Stimulated activated CD4-positive, alpha-beta T cell treated with anti-CD3 and anti-CD28 coated beads, Interleukin-15, amount 100 ng/mL, for 48 hours (primary cell): ENCODE data around the gene RBPMS2.
"Not testable (repeated sequence)": the region's sequence is repeated elsewhere in the genome, so short reads cannot be mapped to it uniquely, and the experiment has no call there.

Experiments used
- DNase-seq, 2 donors: peaks; one replicate each; pipeline ENCODE4 v3.0.0-alpha.2; 2020; ENCODE audit warnings: low read depth in 2 of 2

The RBPMS2 gene

DNA sequence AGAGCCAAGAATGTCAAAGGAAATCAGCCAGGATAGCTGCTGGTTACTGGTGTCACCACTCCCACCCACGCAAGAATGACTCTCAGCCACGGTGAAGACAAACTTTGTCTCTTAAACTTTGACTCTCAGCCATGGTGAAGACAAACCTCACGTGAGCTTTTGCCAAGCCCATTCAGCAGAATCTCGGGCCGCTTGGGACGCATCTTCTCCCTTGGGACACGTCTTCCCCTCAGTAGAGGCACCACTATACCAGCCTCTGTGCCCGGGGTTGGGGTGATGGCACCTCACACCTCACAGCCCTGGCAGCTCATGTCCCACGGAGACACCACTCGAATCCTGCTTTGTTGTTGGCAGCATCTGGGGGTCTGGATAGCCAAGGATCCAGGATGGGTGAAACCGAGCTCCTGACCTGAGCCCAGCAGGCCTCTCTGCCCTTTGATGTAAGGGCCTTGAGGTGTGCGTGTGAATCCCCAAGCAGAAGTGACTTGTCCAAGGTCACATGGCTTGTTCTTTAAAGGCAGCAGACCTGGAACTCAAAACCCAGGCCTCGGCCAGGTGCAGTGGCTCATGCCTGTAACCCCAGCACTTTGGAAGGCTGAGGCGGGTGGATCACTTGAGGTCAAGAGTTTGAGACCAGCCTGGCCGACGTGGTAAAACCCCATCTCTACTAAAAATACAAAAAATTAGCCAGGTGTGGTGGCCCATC is 21.8 kb downstream of the RBPMS2 start:
- DNase-seq: no peak

DNA sequence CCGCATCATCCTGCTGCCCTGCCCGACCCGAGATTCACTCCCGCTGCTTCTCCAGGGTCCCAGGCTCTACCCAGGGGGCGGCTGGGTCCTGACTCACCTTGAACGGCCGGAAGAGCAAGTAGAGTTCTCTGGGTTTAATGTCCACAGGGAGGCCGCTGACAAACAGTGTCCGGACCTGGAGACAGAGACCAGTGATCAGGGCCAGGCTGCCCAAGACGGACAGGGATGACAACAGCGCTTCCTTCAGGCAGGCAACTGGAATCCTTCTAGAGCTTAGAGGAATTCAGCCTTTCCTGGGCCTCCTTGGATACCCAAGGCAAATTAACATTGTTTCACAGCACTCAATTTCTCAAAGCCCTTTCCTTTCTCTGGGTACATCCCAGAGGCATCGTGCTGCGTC is 23.9 kb downstream of the RBPMS2 start:
- no peak for DNase-seq

DNA sequence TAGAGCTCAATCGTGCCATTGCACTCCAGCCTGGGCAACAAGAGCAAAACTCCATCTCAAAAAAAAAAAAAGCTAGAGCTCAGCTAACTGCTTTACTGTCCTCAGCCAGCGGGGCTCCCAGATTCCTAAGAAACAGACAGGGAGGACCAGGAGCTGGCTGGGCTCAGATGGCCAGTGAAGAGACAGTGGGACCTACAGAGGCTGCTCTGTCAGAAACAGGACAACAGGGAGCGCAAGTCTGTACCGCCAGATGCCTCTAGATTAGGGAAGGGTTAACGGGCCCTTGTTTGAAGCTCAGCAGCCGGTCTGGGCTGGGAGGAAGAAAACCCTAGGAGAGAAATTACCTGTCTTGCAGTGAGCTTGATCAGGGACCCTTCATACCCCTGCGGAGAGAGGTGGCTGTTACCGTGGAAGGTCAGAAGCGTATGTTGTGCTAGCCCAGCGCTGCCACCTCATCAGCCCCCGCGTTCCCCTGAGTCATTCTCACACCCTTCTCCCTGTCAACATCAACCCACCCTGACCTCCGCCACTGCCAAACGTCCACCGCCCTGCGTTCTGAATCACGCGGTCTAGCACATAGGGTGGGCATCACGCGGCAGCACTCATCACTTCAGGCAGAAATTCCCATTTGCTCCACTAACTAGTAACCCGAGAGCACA is 25.3 kb downstream of the RBPMS2 start:
- no peak for DNase-seq

DNA sequence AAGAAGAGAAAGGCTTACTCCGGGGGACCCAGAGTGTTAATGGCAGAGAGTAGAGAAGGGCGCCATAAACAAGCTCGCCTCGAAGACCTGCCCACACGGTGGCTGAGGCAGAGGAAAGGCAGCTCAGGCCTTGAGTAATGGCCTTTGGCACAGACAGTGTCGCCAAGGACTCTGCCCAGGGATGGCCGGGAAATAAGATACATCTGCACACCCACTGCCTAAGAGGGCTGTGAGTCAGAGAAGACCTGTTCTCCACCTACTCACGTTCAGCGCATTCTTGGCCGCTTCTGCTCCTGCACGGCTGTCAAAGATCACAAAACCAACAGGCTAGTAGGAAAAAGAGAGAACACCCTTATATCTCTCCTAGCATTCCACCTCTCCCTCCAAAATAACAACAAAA is 26.2 kb downstream of the RBPMS2 start:
- DNase-seq: no peak

DNA sequence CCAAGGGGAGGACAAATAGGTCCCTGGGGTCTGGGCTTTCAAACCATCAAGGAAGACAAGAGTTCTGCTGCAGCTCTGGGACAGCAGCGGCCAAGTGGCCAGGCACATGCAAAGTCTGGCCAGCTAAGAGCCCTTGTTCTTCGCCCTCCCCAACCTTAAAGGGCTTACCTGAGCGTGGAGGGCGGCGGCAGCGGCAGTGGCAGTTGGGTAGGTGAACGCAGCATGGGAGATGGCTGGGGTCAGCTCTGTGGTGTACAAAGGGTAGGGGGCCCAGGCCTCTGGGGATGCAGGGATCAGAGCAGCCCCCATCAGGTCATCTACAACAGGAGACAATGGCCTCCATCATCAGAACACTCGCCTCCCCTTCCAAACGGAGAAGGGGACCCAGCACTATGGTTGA is 27.1 kb downstream of the RBPMS2 start:
- DNase-seq: no peak

DNA sequence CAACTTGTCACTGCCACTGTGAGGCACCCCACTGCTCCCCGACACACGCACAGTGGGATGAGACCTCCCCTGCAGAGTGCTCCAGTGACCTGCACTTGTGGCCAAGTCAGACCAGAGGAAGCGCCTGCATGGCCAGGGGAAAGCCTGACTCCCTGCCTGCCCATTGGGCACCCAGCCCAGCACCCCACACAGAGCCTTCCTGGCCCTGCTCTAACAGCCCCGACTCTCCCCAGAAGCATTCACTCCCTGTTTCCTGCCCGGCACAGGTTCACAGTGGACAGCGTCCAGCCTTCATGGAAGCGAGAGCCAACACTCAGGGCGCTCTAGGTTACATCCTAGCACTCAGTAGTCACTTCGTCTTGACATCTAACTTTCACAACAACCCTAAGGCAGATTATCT is 27.8 kb downstream of the RBPMS2 start:
- no peak for DNase-seq

DNA sequence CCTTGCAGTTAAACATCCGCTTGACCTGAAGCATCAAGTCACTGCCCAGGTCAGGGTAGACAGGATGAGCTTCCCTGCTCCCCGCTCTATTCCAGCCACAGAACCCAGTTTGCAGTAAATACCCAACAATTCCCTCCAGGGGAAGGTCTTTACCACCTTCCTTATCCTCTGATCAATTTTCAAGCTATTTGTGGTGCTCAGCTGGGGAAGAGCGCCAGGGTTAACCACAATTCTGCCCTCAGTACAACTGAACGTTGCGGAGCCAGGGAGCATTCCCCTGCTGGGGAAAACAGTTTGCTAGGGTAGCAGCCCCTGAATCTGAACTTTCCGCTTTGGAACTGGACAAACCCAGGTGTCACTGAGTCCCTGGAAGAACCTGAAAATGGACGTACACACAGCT is 28.5 kb downstream of the RBPMS2 start:
- DNase-seq: no peak

DNA sequence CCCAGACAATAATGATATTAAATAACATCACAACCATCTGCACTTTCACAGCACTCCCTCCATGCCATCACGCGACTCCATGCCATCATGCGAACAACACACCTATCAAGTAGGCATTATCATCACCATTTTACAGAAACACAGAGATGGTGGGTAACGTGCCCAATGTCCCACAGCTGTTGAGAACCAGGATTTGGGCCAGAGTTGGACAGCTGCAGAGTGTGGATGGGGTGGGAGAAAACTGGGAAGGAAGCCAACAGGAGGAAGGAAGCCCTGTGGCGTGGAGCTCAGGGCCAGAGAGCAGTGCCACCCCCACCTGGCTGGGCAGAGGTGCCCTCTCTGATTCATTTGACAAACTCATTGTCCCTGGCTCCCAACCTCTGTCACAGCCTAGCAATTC is 29.0 kb downstream of the RBPMS2 start:
- no peak for DNase-seq

DNA sequence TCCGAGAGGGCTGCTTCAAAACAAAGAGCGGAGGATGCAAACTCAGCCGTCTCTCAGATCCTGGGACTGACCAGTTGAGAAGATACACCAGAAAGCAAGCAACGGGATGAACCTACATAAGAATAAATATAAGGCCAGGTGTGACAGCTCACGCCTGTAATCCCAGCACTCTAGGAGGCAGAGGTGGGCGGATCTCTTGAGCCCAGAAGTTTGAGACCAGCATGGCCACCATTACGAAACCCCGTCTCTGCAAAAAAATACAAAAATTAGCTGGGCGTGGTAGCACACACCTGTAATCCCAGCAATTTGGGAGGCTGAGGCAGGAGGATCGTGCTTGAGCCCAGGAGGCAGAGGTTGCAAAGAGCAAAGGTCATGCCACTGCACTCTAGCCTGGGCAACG is 31.7 kb downstream of the RBPMS2 start:
- no peak for DNase-seq

DNA sequence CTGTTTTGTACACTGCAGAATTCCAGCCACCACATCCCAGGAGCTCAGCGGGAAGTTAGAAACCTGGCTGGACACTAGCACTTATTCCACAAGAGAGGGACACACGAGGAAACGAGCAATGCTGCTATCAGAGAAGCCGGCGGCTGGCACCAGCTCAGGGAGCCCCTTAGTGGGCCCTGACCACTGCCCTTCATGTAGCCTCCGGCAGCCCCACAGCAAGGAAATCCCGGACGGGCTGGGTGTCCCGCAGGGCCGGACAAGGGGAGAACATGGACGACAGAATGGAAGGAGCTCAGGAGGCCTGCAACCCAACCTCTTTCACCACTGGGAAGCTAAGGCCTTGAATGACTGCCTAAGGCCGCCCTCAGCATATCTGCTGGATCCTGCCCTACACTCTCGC is 32.5 kb downstream of the RBPMS2 start:
- DNase-seq: no peak

DNA sequence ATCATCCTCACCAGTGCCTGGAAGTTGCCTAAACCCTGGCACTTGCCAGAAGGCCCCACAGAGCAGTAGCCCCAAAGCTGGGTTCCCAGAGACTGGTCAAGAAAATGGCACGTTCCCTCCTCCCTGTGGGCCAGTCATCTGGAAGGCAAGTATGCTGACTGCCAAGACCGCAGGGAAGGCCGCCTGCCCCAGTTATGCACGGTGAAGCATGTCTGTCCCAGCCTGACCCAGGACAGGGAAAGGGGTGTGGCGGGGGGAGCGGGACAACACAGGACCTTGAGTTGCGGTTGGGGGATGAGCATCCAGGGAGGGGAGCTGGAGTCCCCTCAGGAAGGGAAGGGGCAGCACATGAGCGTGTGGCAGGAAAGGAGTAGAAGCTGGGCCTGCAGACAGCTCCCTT is 33.0 kb downstream of the RBPMS2 start:
- DNase-seq: no peak

DNA sequence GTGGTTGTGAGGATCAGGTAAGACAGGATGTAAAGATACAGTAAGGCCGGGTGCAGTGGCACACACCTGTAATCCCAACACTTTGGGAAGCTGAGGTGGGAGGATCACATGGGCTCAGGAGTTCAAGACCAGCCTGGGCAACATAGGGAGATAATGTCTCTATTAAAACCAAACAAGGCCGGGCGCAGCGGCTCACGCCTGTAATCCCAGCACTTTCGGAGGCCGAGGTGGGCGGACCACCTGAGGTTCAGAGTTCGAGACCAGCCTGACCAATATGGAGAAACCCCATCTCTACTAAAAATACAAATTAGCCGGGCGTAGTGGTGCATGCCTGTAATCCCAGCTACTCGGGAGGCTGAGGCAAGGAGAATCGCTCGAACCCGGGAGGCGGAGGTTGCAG is 33.7 kb downstream of the RBPMS2 start:
- not testable (repeated sequence) for DNase-seq

DNA sequence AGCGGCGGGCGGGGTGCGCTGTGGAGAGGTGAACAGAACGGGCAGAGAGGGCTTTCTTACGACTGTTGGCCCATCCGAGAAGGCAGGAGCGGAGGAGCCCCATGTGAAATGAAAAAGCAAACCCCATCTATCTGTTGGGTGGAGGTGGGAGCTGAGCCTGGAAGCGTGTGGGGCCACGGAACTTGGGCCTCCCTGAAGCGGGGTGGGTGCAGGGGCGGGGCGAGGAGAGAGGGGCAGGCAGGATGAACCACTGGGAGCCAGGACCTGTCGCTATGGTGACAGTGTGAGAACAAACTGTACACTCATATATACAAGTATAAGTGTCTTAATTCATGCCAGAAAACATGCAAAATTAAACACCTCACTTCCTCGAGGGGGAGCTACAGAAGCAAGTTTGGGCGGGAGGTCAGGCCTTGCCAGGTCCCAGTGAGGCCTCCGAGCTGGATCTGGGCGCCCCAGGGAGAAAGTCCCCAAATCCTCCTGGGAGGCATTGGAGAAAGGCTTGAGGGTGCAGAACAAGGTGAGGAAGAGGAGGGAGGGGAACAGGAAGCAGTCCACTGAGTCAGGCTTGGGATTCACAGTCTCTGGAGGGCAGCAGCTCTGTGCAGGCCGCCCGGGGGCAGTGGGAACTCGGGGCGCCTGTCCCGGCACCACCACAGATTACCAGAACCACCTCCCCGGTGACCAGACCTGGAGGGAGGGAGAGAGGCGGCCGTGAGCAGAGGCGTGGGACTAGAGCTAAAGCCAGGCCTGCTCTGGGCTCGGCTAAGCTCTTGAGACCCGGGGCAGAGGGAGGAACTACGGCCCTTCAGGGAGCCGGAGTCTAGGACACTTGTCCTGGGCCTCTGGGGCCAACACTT is 34.8 kb downstream of the RBPMS2 start:
- DNase-seq: no peak

DNA sequence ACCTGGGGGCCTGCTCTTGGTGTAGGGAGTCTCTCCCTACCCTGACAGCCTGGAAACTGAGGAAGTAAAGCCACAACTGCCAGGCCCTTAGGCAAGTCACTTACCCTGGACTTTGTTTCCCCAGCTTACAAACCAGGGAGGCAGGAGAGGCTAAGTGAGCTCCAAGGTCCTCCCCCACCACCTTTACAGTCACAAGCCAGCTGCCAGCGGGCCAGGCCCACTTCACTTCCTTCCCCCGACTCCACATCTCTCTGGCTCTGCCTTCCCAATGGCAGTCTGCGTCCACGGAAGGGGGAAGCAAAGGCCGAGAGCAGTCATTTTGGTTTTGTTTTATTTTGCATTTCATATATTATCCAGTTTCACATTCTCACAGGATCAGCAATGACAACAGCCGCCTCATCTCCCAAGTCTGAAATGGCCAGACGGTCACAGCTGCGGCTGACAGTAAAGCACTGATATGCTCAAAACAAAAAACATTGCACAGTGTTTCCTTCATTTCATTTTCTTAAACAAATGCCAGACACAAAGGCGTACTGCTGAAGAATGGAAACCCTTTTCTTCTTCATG is 35.7 kb downstream of the RBPMS2 start:
- DNase-seq: no peak

DNA sequence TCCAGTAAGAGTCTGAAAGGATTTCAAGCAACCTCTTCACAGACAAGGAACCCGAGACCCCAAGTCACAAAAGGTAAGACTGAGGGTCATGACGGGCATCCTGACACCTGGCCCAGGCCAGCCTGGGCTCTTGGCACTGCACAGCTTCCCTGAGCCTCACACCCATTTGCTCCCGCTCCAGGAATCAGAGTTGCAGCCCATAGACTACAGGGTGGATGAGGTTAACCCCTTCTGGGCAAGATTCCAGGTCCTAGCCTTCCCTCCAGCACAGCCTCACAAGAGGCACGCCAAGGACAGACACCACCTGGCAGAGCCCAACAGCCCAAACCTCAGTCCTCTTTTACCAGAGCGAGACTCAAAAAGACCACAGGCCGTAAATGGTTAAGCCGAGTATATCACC is 36.2 kb downstream of the RBPMS2 start:
- DNase-seq: no peak

DNA sequence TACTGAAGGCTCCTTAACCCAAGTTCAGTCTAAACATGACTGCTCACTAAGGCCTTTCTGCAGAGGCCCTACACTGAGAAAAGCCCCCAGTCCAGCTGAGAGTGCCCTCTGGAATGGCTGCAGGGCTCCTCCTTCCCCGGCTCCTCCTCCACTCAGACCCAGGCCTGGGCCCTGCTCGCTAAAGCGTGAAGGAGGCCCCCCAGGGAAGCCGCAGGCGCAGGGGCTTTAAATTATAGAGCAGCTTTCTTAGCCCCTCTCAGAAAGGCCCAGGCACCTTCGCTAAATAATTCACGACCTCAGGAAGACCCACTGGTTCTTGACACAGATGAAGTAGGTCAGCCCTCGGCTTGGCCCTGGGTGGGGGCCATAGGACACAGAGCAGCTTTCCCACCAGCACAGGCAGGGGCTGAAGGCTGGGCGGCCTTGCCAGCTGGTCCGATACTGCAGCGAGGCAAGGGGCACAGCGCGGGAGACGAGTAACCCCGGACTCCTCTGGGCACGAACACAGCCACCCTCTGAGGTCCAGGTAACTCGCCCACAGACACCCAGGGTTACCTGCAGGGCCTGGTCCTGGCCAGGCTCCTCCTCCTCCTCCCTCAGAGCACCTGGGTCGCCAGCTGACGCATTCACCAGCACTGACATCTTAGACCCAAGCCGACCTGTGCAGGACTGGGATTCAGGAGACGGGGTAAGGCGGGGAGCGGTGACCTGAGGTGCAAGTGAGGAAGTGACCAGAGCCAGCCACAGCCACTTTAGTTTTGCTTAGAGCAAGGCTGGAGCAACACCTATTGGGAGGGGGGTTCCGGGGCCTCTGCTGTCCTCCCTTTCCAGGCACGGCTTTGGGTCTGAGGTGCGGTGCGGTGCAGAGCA is 36.9 kb downstream of the RBPMS2 start:
- DNase-seq: no peak

DNA sequence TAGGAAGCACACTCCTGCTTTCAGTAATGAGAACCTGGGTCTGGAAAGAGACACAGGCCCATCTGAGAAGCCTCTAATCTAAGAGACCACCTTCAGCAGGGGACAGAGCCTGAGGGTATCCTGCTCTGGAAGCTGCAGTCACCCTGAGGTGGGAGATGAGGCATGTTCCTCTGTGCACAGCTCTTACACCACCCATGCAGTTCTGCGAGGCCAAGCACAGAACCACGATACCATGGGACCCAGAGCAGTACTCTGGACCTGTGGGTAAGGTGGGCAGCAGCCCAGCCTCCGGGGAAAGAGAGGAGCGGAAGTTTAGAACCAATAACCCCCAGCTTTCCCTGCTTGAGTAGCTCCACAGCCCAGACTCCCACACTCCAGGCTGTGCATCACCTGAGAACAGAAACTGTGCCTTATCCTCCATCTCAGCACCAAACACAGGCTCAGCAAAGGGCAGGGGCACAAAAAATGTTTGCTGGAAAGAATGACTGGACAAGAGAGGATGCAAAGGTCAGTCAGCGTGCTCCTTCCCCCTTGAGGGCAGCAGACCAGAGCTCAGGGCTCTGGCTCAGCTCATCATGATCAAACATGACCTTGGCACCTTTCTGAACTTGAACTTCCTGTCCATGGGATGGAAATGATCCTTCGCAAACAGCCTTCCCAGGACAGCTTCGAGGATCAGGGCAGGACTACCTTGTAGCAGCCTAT is 43.1 kb downstream of the RBPMS2 start:
- no peak for DNase-seq

DNA sequence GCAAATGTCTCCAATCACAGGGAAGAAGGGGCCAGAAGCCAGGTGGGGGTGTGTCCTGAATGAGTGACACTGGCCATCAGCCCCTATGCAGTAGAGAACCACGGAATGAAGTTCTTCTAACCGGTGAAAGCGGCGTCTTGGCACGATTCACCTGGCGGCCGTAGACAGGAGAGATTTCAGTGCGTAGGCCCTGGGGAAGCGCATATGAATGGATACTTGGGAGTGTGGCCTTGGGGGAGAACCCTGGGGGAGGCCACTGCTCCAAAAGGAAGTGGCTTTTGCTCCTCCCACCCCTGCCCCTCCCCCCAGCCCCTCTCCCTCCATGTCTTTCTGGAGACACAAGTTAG is 43.6 kb downstream of the RBPMS2 start:
- DNase-seq: no peak

DNA sequence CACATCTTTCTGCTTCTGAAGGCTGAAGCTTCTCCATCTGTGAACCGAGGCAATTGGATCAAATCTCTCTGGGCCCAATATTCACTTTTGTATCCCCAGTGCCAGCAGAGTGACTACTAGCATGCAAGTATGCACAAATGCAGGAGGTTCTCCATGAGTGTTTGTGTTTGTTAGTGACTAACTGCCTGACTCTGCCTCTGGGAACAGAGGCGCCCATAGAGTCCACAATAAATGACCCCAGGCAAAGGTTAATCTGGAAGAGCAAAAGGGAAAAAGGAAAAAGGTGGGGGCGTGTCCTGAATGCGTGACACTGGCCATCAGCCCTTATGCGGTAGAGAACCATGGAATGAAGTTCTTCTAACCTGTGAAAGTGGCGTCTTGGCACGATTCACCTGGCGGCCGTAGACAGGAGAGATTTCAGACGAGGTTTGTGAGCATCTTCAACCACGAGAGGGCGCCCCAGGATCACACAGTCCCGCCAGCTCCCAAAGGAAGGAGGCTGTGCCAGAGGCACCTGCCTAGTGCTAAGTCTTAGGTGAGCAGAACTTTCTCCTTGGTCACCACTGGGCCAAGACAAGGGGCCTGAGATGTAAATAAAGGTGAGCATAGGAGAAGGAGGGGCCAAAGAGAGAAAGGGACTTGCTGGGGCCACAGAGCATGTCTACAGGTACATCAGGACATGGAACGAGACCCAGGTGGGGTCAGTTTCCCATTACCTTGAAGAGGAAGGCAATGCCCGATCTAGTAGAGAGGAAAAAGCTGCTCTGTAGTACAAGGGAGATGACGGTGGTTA is 44.2 kb downstream of the RBPMS2 start:
- peak; percentile 76 to 83 for DNase-seq

DNA sequence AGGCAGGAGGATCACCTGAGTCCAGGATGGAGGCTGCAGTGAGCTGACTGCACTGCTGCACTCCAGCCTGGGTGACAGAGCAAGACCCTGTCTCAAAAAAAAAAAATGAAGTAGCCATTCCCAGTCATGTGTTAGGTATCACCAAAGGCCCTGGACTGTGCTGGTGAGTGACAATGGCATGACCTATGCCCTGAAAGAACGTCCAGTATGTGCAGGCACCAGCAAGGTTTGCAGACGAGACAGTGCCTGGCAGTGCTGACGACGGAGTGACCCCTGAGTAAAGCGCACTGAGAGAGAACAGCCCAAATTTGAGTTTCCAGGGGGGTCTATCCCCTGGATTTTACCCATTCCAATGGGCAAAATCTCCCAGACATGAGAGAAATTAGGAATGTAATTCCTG is 45.2 kb downstream of the RBPMS2 start:
- no peak for DNase-seq
